ENCODE results near the gene MYL4. TPM values are rescaled to one million over a fixed set of nuclear protein-coding genes. Genes with fewer than 3 reads are reported as not detected.
"Not testable (repeated sequence)": the region's sequence is repeated elsewhere in the genome, so short reads cannot be mapped to it uniquely, and the experiment has no call there.

The MYL4 gene
- total RNA-seq, 1 experiment from 2014 or later, result 0.66 TPM

- H4K20me1 ChIP-seq (ENCODE audit: control insufficient read depth, insufficient read depth, insufficient read length); H4K8ac ChIP-seq (replicated peaks; ENCODE audit: insufficient read length, low read depth, low read length); H3K27me3 Mint-ChIP-seq (ENCODE audit: low read depth); H3K23me2 ChIP-seq (ENCODE audit: insufficient read length, low read depth, low read length, poor library complexity, severe bottlenecking); H4K5ac ChIP-seq (ENCODE audit: insufficient read length, low read depth, low read length); H3K23ac ChIP-seq (ENCODE audit: insufficient read length, low read depth, low read length); H2AK5ac ChIP-seq (ENCODE audit: insufficient read length, low read length); H3K4ac ChIP-seq (ENCODE audit: low read depth, low read length); H4K91ac ChIP-seq (ENCODE audit: insufficient read length, low read depth, low read length); DNase-seq; H3K27ac ChIP-seq (ENCODE audit: insufficient read length, low read depth, low read length); H3K79me1 ChIP-seq (ENCODE audit: insufficient read depth, low read depth, low read length, poor library complexity, severe bottlenecking); H2BK12ac ChIP-seq (ENCODE audit: insufficient read length, low read depth, low read length); H3K9me3 ChIP-seq (ENCODE audit: control insufficient read depth, low read depth, low read length); H2BK5ac ChIP-seq (ENCODE audit: insufficient read length, low read length); H3K18ac ChIP-seq (ENCODE audit: insufficient read length, low read depth, low read length); H3K79me2 ChIP-seq (ENCODE audit: insufficient read depth, low read length); H2BK15ac ChIP-seq (ENCODE audit: low read depth, low read length); H3K14ac ChIP-seq (ENCODE audit: insufficient read depth, low read length); H3K27ac Mint-ChIP-seq; H3T11ph ChIP-seq (ENCODE audit: low read length); H2BK120ac ChIP-seq (ENCODE audit: low read depth, low read length, poor library complexity, severe bottlenecking); H2BK20ac ChIP-seq (ENCODE audit: low read depth, low read length, poor library complexity, severe bottlenecking); H3K9ac ChIP-seq (ENCODE audit: extremely low read depth, insufficient read length, low read length); H3K56ac ChIP-seq (ENCODE audit: insufficient read length, low read depth, low read length); H3K27me3 ChIP-seq (ENCODE audit: insufficient read depth, low read length); H2AFZ ChIP-seq (ENCODE audit: low read length); H3K4me2 ChIP-seq (ENCODE audit: insufficient read depth, insufficient read length, low read length); H3K4me1 ChIP-seq (ENCODE audit: insufficient read depth, low read length); H3K4me3 Mint-ChIP-seq: not testable (repeated sequence)
- H3K4me1 Mint-ChIP-seq, result peaks cover 8 to 10% of the 10 kb centered on the region in 2 experiments
- peaks cover 3 to 13% (median 5%) of the 10 kb centered on the region in 3 experiments; a peak in 6 of 7 replicates for H3K36me3 Mint-ChIP-seq (ENCODE audit: insufficient read depth in 1 of 3, low read depth in 3 of 3)
- H3K9me3 Mint-ChIP-seq, result peaks cover 10 to 15% of the 10 kb centered on the region in 2 experiments
These were observed 60.6 kb downstream of the MYL4 start for GRCh38 chr17:47269561-47270280.
